Measurements from ENCODE around the gene SERPINE2.

- TF ChIP-seq, protein P1, sequence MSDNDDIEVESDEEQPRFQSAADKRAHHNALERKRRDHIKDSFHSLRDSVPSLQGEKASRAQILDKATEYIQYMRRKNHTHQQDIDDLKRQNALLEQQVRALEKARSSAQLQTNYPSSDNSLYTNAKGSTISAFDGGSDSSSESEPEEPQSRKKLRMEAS (IDR thresholded peaks at IDR 0.05; ENCODE audit: insufficient read depth, insufficient read length): no peak
- TF ChIP-seq CTCF (IDR thresholded peaks at IDR 0.05; ENCODE audit: extremely low read depth in 1 of 2, insufficient read depth in 1 of 2, low read depth in 1 of 2, low read length in 2 of 2) (no peak), POLR2A (IDR thresholded peaks at IDR 0.05; ENCODE audit: low read depth, low read length) (no peak)
Observed at GRCh38 chr2:224056889-224057288, 17.8 kb upstream of the SERPINE2 start.

Data from endothelial cell of umbilical vein (primary cell).